Measurements from ENCODE around the gene TAAR2.
"Not testable (repeated sequence)": the region's sequence is repeated elsewhere in the genome, so short reads cannot be mapped to it uniquely, and the experiment has no call there.

TAAR2 gene

DNA sequence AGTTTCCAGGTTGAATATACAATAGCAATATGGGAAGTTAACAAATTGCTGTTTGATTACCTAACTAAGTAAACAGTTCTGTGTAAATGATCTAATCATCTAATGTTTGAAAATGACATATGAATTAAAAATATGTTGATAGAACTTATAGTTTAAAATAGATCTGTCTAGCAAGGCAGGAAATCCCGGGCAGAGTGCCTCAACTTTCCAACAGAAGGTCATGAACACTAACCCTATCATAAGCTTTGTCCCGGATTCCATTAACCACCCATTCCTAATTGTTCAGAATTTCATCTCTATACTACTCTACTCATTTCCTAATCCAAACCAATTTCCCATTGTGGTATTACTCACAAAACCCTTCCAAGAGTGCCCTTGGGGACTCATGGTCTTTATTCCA is 24.8 kb upstream of the TAAR2 start:
- no peak overlapping the region for H3K9ac ChIP-seq (ENCODE audit: low read length)
- no peaks in the 10 kb centered on the region for H3K27me3 ChIP-seq (ENCODE audit: control insufficient read depth, insufficient read depth, low read length)
- no peaks in the 10 kb centered on the region for H3K9me3 ChIP-seq (ENCODE audit: control insufficient read depth, low read depth, low read length)
- H3K36me3 ChIP-seq (ENCODE audit: control insufficient read depth, low read depth, low read length) = no peaks in the 10 kb centered on the region
- H3K27ac ChIP-seq (ENCODE audit: low read length) = no peak overlapping the region
- no peak overlapping the region for H3K4me3 ChIP-seq (ENCODE audit: low read length)
- no peaks in the 10 kb centered on the region for H3K4me1 ChIP-seq (ENCODE audit: control insufficient read depth, low read depth, low read length)

DNA sequence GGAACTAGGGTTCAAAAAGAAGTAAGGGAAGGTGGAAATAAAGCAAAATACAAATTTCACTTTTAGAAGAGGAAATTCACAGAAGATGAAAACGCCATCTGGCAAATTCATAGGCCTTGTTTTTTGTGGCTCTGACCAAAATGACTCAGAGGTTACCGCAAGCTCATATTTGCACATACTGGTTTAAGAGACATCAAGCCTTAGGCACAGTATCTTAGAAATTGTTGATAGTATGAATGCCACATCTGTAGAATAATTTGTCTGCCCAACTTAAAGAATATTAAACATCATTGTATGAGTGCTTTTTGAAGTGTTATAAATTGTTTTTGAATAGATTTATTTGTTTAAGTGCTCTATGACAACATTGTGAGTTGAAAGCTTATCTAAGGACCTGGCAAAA is 24.3 kb upstream of the TAAR2 start:
- H3K36me3 ChIP-seq (ENCODE audit: control insufficient read depth, low read depth, low read length) = no peaks in the 10 kb centered on the region
- no peak overlapping the region for H3K27ac ChIP-seq (ENCODE audit: low read length)
- no peaks in the 10 kb centered on the region for H3K27me3 ChIP-seq (ENCODE audit: control insufficient read depth, insufficient read depth, low read length)
- no peak overlapping the region for H3K4me3 ChIP-seq (ENCODE audit: low read length)
- no peak overlapping the region for H3K9ac ChIP-seq (ENCODE audit: low read length)
- H3K9me3 ChIP-seq (ENCODE audit: control insufficient read depth, low read depth, low read length) = no peaks in the 10 kb centered on the region
- H3K4me1 ChIP-seq (ENCODE audit: control insufficient read depth, low read depth, low read length) = no peaks in the 10 kb centered on the region

DNA sequence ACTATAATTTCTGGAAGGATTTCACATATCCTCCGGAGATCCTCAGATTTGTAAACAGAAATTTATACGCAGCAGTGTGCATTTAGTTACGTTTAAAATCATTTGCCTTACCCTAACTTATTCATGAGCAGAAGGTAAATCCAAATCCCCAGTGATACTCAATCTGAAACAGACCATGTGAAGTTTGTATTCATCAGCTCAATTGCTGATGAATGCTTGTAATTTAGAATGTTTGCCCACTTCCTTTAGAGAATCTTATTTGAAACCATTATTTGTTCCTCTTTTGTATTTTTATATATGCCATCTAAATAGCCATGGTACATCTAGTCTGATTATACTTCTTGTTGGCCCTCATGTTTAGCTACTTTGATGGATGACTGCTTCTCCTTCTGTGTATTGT is 19.5 kb upstream of the TAAR2 start:
- no peak overlapping the region for H3K4me3 ChIP-seq (ENCODE audit: low read length)
- H3K9ac ChIP-seq (ENCODE audit: low read length) = no peak overlapping the region
- H3K9me3 ChIP-seq (ENCODE audit: control insufficient read depth, low read depth, low read length) = no peaks in the 10 kb centered on the region
- no peaks in the 10 kb centered on the region for H3K36me3 ChIP-seq (ENCODE audit: control insufficient read depth, low read depth, low read length)
- H3K4me1 ChIP-seq (ENCODE audit: control insufficient read depth, low read depth, low read length) = no peaks in the 10 kb centered on the region
- H3K27me3 ChIP-seq (ENCODE audit: control insufficient read depth, insufficient read depth, low read length) = no peaks in the 10 kb centered on the region
- H3K27ac ChIP-seq (ENCODE audit: low read length) = no peak overlapping the region

DNA sequence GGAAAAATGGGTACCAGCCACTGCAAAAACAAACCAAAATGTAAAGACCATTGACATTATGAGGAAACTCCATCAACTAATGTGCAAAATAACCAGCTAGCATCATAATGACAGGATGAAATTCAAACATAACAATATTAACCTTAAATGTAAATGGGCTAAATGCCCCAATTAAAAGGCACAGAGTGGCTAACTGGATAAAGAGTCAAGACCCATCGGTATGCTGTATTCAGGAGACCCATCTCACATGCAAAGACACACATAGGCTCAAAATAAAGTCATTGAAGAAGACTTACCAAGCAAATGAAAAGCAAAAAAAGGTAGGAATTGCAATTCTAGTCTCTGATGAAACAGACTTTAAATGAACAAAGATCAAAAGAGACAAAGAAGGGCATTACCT is 13.1 kb upstream of the TAAR2 start:
- H3K9me3 ChIP-seq (ENCODE audit: control insufficient read depth, low read depth, low read length); H3K4me1 ChIP-seq (ENCODE audit: control insufficient read depth, low read depth, low read length); H3K36me3 ChIP-seq (ENCODE audit: control insufficient read depth, low read depth, low read length); H3K4me3 ChIP-seq (ENCODE audit: low read length); H3K27ac ChIP-seq (ENCODE audit: low read length); H3K27me3 ChIP-seq (ENCODE audit: control insufficient read depth, insufficient read depth, low read length); H3K9ac ChIP-seq (ENCODE audit: low read length): not testable (repeated sequence)

DNA sequence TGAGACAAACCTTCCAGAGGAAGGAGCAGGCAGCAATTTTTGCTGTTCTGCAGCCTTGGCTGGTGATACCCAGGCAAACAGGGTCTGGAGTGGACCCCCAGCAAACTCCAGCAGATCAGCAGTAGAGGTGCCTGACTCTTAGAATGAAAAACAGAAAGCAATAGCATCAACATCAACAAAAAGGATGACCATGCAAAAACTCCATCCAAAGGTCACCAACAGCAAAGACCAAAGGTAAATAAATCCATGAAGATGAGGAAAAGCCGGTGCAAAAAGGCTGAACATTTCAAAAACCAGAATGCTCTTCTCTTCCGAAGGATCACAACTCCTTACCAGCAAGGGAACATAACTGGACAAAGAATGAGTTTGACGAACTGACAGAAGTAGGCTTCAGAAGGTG is 11.8 kb upstream of the TAAR2 start:
- not testable (repeated sequence) for H3K36me3 ChIP-seq (ENCODE audit: control insufficient read depth, low read depth, low read length); H3K4me3 ChIP-seq (ENCODE audit: low read length); H3K9me3 ChIP-seq (ENCODE audit: control insufficient read depth, low read depth, low read length); H3K27ac ChIP-seq (ENCODE audit: low read length); H3K27me3 ChIP-seq (ENCODE audit: control insufficient read depth, insufficient read depth, low read length); H3K9ac ChIP-seq (ENCODE audit: low read length); H3K4me1 ChIP-seq (ENCODE audit: control insufficient read depth, low read depth, low read length)

DNA sequence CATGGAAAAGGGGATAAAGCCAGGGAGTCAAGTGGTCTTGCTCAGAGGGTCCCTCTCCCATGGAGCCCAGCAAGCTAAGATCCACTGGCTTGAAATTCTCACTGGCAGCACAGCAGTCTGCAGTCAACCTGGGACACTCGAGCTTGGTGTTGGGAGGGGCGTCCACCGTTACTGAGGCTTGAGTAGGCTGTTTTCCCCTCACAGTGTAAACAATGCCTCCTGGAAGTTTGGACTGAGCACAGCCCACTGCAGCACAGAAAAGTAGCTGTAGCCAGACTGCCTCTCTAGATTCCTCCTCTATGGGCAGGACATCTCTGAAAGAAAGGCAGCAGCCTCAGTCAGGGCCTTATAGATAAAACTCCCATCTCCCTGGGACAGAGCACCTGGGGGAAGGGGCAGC is 11.2 kb upstream of the TAAR2 start:
- H3K36me3 ChIP-seq (ENCODE audit: control insufficient read depth, low read depth, low read length); H3K27ac ChIP-seq (ENCODE audit: low read length); H3K9ac ChIP-seq (ENCODE audit: low read length); H3K4me1 ChIP-seq (ENCODE audit: control insufficient read depth, low read depth, low read length); H3K4me3 ChIP-seq (ENCODE audit: low read length); H3K9me3 ChIP-seq (ENCODE audit: control insufficient read depth, low read depth, low read length); H3K27me3 ChIP-seq (ENCODE audit: control insufficient read depth, insufficient read depth, low read length): not testable (repeated sequence)

DNA sequence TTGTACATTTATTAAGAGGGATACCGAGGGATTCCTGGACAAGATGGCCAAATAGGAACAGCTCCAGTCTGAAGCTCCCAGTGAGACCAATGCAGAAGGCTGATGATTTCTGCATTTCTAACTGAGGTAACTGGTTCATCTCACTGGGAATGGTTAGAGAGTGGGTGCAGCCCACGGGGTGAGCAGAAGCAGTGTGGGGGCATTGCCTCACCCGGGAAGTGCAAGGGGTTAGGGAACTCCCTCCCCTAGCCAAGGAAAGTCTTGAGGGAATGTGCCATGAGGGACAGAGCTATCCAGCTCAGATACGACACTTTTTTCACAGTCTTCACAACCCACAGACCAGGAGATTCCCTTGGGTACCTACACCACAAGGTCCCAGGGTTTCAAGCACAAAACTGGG is 10.7 kb upstream of the TAAR2 start:
- Histone ChIP-seq H3K36me3 (ENCODE audit: control insufficient read depth, low read depth, low read length) (no peaks in the 10 kb centered on the region), H3K27ac (ENCODE audit: low read length) (no peak overlapping the region), H3K27me3 (ENCODE audit: control insufficient read depth, insufficient read depth, low read length) (no peaks in the 10 kb centered on the region), H3K9ac (ENCODE audit: low read length) (no peak overlapping the region), H3K9me3 (ENCODE audit: control insufficient read depth, low read depth, low read length) (no peaks in the 10 kb centered on the region), H3K4me1 (ENCODE audit: control insufficient read depth, low read depth, low read length) (no peaks in the 10 kb centered on the region), H3K4me3 (ENCODE audit: low read length) (no peak overlapping the region)

DNA sequence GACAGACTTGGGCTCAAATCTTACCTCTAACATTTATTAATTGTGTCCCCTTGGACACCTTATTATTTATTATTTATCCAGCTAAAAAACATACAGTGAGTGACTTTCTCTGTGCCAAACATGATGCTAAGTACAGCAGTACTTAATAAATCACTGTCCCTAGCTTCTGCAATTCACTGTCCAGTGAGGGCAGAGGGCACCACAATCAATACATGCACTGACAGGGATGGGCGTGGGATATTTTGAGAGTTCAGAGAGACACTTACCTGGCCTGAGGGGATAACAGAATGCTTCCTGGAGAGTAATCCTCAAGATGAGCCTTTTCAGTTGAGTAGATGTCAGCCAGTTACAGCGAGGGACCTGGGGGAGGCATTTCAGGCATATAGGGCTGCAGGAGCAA is 9.3 kb upstream of the TAAR2 start:
- Histone ChIP-seq H3K27me3 (ENCODE audit: control insufficient read depth, insufficient read depth, low read length) (no peaks in the 10 kb centered on the region), H3K4me3 (ENCODE audit: low read length) (no peak overlapping the region), H3K36me3 (ENCODE audit: control insufficient read depth, low read depth, low read length) (no peaks in the 10 kb centered on the region), H3K27ac (ENCODE audit: low read length) (no peak overlapping the region), H3K9me3 (ENCODE audit: control insufficient read depth, low read depth, low read length) (no peaks in the 10 kb centered on the region), H3K4me1 (ENCODE audit: control insufficient read depth, low read depth, low read length) (no peaks in the 10 kb centered on the region), H3K9ac (ENCODE audit: low read length) (no peak overlapping the region)

DNA sequence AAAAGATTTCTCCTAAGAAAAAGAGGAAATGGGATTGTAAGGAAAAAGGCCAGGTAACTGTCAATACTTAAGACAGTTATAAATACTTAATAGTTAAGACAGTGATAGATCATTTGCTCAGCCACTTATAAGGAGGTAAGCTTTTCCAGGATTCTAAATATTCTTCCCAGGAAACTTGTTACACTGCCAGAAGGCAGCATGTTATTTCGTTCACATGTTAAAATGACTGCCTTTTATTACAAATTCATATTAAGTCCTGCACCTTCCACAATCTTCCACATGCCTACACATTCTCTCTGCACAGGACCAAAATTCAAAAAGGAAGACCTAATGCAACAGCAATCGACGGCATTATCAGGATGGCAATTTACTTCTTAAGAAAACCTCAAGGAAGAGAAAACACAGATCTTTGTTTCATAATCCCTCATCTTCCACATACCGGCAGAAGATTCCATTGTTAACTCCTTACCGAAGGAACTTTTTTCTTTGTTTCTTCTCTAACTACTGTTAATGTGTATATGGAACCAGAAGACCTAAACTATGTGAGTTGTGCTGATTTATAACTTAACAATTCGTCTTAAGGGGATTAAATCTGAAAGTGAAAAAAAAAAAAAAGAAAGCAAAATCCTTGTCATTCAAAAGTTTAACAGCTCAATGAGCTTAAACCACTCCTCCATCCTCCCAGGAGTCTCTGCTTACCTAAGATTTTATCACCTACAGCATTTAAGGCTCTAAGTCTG is 799 bp downstream of the TAAR2 start:
- no peaks in the 10 kb centered on the region for H3K27me3 ChIP-seq (ENCODE audit: control insufficient read depth, insufficient read depth, low read length)
- H3K27ac ChIP-seq (ENCODE audit: low read length) = no peak overlapping the region
- no peak overlapping the region for H3K4me3 ChIP-seq (ENCODE audit: low read length)

DNA sequence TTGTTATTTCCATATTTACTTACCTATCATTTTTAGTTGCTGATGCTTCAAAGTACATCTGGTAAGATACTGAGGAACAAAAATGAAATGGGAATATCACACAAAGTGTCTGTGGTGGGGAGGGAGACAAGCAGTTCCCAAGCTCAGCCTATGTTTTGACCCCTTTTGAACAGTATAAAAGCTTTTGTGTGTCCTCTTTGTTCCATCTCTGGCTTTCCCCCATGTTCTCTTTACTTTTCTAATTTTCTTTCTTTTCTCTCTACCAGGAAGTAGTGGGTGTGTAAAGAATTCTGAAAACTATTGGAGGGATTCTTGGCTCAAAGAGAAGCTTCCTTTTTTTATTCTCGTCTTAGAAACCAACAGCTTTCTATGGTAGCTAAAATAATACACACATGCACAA is 7.4 kb downstream of the TAAR2 start:
- no peaks in the 10 kb centered on the region for H3K36me3 ChIP-seq (ENCODE audit: control insufficient read depth, low read depth, low read length)
- H3K27me3 ChIP-seq (ENCODE audit: control insufficient read depth, insufficient read depth, low read length) = no peaks in the 10 kb centered on the region
- no peak overlapping the region for H3K4me3 ChIP-seq (ENCODE audit: low read length)
- H3K9me3 ChIP-seq (ENCODE audit: control insufficient read depth, low read depth, low read length) = no peaks in the 10 kb centered on the region
- H3K4me1 ChIP-seq (ENCODE audit: control insufficient read depth, low read depth, low read length) = peaks cover 7% of the 10 kb centered on the region
- no peak overlapping the region for H3K9ac ChIP-seq (ENCODE audit: low read length)
- H3K27ac ChIP-seq (ENCODE audit: low read length) = no peak overlapping the region

More for the DNA sequence above, 799 bp downstream of the TAAR2 start:
- H3K9me3 ChIP-seq (ENCODE audit: control insufficient read depth, low read depth, low read length) = no peaks in the 10 kb centered on the region
- no peaks in the 10 kb centered on the region for H3K36me3 ChIP-seq (ENCODE audit: control insufficient read depth, low read depth, low read length)
- no peaks in the 10 kb centered on the region for H3K4me1 ChIP-seq (ENCODE audit: control insufficient read depth, low read depth, low read length)
- no peak overlapping the region for H3K9ac ChIP-seq (ENCODE audit: low read length)

DNA sequence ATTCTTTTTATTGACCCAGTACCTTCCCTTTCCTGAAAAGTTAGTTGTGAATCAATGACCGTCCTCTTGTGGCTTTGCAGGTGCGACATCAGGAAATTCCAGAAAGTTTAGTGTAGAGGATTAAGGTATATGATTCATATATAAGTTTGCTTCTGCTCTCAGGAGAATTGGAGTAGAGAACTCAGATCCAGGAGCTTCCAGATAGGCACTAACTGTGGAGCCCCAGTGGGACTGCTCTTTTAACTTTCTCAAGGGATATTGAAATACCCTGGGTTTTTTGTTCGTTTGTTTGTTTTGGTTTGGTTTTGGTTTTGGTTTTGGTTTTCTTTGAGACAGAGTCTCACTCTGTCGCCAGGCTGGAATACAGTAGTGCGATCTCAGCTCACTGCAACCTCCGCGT is 9.5 kb downstream of the TAAR2 start:
- Histone ChIP-seq H3K27ac (ENCODE audit: low read length) (no peak overlapping the region), H3K9me3 (ENCODE audit: control insufficient read depth, low read depth, low read length) (no peaks in the 10 kb centered on the region), H3K4me1 (ENCODE audit: control insufficient read depth, low read depth, low read length) (peaks cover 7% of the 10 kb centered on the region), H3K4me3 (ENCODE audit: low read length) (no peak overlapping the region), H3K9ac (ENCODE audit: low read length) (no peak overlapping the region), H3K36me3 (ENCODE audit: control insufficient read depth, low read depth, low read length) (no peaks in the 10 kb centered on the region), H3K27me3 (ENCODE audit: control insufficient read depth, insufficient read depth, low read length) (no peaks in the 10 kb centered on the region)

DNA sequence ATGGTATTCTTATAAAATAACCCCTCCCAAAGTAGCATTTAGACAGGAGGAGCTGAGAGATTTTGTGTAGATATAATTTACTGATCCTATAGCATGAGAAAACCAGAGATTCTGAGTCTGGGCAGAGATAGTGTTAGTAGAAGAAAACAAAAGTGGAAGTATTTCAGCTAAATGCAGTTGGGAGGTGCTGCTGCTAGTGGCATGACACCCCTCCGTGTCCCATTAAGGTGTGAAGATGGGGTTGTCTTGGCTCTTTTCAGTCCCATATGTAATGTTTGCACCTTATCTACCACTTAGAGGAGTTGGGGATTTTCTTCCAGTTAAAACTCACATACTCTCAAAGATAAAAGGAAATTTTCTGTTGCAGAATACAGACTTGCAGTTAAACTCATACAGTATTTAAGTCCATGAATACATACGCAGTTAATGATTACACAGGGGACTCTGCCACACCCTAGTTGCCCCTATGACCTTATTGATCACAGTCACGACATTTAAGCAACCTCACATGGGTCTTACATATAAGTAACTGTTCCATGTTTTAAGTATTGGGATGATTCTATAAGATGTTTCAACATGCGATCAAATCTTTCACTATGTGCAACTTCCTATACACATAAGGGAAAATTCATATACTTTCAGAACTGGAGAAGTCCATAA is 11.5 kb downstream of the TAAR2 start:
- Histone ChIP-seq H3K9ac (ENCODE audit: low read length) (no peak overlapping the region), H3K4me3 (ENCODE audit: low read length) (no peak overlapping the region), H3K27me3 (ENCODE audit: control insufficient read depth, insufficient read depth, low read length) (no peaks in the 10 kb centered on the region), H3K9me3 (ENCODE audit: control insufficient read depth, low read depth, low read length) (no peaks in the 10 kb centered on the region), H3K36me3 (ENCODE audit: control insufficient read depth, low read depth, low read length) (no peaks in the 10 kb centered on the region), H3K27ac (ENCODE audit: low read length) (no peak overlapping the region), H3K4me1 (ENCODE audit: control insufficient read depth, low read depth, low read length) (peaks cover 7% of the 10 kb centered on the region)
